HG02870 (cell line): ENCODE measurements around the gene NTM.
"Not testable (repeated sequence)": the region's sequence is repeated elsewhere in the genome, so short reads cannot be mapped to it uniquely, and the experiment has no call there.

Experiments used
- ATAC-seq: cut with Tn5 transposase; IDR thresholded peaks from one replicate; pipeline ENCODE4 v1.9.1; 2021; ENCODE audit warnings: mild to moderate bottlenecking, moderate library complexity; ENCODE audit not compliant: unreplicated experiment

The NTM gene

GRCh38 chr11:131662993-131663392 lies 292.6 kb downstream of the NTM start:
- no peak for ATAC-seq

- ATAC-seq, result no peak
Observed at GRCh38 chr11:131663405-131664200, 293.2 kb downstream of the NTM start.

GRCh38 chr11:131664293-131664692 lies 293.9 kb downstream of the NTM start:
- no peak for ATAC-seq

DNA sequence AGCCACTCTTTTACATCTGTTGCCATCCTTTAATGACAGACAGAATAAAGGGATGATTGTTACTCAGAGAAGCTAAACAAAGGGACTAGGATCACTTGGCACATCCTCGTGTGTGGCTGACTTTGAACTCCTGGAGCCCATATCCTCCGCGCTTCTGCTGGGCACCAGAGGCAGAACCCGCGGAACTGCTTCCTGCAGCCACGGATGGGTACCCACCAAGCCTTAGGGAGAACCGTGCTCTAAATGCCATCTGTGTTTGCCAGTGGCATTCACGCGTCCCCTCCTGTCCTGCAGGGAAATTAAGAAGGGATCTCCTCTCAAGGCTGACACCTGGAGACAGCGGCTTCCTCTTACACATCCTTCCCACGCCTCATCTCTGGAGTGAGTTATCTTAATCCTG lies 294.4 kb downstream of the NTM start:
- ATAC-seq, result no peak

DNA sequence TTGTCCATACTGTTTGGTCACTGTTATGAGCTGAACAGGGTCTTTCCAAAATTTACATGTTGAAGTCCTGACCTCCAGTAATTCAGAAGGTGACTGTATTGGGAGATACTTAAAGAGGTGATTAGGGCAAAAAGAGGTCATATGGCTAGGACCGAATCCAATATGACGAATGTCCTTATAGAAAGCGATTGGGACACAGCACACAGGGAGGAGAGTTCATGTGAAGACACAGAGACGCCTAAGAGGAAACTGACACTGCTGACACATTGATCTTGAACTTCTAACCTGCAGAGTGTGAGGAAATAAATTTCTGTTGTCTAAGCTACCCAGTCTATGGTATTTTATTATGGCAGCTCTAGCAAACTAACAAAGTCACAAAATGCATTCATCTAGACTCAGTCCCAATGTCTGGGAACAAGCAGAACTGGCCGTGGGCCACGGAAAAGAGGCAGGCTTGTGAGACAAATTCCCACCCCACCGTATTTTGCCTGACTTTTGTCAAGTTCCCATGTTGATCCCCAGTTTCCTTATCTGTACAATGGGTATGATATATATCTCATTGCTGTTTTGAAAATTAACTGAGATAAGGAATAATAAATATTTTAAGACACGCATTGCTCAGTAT lies 295.0 kb downstream of the NTM start:
- no peak for ATAC-seq

GRCh38 chr11:131666006-131666405 lies 295.6 kb downstream of the NTM start:
- ATAC-seq, result no peak

GRCh38 chr11:131666617-131667016 lies 296.2 kb downstream of the NTM start:
- ATAC-seq, result no peak

- ATAC-seq, result no peak
Observed at GRCh38 chr11:131667566-131667965, 297.2 kb downstream of the NTM start.

DNA sequence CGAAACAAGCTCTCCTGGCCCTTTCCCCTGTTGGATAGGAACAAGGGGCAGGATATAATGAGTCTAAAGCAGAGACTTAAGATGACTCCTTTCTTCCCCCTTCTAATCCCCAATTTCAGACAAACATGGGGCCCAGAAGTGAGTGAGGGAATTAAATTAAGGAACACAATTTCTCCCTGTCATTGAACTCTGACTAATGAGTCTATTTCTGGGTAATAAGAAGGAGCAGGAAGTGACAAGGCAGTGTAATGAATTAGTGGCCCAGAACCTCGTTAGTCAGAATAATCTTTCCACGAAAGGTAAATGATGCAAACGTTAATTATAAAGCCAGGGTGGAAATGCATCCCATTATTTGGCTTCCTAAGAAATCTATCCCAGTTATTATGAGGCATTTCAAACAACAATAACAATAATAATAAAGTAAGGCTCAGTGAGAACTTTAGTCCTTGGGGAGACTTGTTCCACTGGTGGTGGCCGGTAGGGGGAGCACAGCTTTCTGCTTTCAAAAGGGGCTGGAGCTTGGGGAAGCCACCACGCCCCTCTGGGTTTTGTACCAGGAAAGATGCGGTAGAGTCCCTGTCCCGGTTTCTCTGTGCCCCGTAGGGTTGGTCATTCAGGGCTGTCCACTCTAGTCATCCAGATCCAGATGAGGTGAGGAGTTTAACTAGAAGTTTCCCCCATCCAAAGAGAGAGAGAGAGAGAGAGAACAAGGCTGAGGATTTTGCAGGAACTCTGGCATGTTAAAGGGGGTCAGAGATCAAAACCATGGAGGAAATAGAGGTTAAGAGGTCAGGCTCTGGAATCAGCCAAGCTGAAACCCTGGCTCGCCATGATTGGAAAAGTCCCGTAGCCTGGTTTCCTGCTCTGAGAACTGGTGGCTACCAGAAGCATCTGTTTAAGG lies 298.3 kb downstream of the NTM start:
- ATAC-seq, result peak; percentile 79

- ATAC-seq, result no peak
Observed at GRCh38 chr11:131669401-131669780, 299.0 kb downstream of the NTM start.

- no peak for ATAC-seq
Observed at GRCh38 chr11:131670876-131671275, 300.5 kb downstream of the NTM start.

DNA sequence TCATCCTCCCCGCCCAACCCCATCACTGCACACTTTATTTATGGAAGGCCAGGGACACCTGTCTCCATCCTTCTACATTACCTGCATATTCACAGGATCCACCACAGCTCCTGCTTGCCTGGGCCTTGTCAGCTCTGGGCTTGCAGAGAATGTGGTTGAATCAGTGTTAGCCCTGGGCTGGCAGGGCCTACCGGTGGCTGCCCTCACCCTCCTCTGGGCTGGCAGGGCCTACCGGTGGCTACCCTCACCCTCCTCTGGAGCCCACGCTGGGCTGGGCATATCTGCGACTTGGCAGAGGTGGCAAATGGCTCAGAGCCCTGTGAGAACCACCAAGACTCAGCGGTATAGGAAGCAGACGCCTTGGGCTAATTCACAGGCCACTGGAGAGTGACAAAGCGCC lies 300.9 kb downstream of the NTM start:
- no peak for ATAC-seq

DNA sequence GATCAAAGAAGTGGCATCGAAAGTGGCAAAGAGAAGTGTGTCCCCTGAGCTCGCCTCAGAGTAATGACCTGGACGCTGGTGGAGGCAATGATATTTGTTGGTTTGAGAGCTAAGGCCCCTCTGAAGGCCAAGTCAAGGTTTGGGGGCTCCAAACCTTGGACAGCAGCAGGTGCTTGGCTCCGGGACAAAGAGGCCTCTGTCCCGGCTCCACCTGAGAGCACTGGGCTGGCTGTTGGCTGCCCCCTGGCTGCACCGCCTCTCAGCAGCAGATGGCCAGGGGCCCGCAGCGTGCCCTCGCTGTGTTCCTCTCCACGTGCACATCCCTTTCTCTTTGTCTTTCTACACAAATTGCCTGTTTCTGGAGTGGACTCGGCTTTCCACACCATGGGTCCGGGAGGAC lies 301.3 kb downstream of the NTM start:
- no peak for ATAC-seq

DNA sequence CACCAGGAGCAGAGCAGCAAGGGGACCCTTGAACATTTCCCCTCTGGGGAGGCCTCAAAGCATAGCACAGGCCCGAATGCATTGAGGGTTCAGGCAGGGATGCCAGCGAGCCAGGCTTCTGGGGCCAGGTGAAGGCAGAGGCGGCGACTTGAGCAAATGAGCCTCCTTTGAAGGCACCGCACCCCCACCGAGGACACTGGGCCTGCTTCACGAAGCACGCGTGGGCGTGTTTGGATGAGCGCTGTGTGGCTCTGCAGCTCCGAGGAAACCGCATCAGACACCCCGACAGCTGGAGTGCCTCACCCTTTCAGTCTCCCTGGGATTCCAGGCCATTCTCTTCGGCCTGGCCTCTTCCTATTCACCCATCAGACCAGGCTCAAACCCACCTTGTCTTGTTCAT lies 301.8 kb downstream of the NTM start:
- no peak for ATAC-seq

DNA sequence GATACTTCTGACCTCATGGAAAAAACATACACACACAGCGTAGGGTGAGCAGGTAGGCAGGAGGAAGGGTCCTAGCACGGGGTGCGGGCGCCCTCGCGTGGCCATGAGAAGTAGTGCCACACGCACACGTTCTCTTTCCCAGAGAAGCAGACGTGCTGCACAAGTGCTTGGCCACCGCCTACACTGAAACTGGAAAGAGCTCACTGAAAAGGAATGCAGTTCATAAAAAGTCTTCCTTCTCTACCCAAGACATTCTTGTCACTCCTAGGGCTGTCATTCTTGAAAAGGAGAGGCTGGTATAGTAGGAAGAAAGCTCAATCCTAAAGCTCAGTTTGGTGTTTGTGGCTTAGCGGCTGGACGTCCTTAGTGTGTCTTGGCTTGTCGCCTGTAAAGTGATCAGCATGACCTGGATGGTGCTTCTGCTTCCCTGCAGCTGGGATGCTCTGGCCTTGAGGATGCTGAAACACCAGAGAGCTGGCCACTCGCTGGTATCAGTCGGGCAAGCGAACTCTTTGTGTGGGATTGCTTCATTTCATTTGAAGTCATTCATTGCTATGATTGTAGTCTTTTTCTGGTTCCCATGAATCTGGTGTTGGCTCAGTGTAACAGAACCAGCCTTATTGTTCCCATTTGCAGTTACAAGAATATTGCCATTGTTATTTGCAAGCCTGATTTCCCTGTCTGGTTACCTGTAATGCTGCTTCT lies 303.8 kb downstream of the NTM start:
- peak; percentile 77 for ATAC-seq

DNA sequence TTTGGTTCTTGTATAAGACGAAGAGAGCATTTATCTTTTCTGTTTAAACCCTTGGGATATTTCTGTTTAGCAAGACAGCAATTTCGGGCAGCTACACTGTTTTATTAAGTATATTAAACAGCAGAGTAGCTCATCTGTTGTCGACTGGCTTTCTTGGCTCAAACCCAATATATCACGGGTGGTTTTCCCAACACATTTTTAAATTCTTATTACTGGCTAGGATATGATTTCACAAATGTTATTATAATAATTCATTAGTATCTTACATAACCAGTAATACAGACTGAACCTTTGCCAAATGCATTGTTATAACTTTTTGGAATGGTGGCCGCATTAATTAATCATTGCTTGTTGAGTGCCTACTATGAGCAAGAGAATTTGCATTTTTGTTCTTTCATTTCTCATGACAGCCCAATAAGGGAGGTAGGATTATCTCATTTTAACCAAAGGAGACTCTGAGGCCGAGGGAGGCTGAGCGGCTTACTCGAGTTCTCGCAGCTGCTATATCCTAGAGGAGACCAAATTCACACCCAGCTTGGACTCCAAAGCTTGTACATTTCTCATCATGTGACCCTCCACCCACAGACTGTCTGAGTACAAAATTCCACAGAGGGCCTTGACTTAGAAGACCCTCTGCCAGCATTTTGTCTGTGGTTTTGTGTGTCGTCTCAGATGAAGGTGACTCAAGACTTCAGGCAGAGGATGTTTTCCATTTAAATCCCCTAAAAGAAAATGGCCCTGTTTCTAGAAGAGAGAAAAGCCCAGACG lies 304.9 kb downstream of the NTM start:
- no peak for ATAC-seq

GRCh38 chr11:131677828-131678470 lies 307.5 kb downstream of the NTM start:
- no peak for ATAC-seq

GRCh38 chr11:131678658-131679340 lies 308.4 kb downstream of the NTM start:
- ATAC-seq, result no peak

- ATAC-seq, result not testable (repeated sequence)
Observed at GRCh38 chr11:131680448-131680847, 310.0 kb downstream of the NTM start.
